Upper lobe of left lung (tissue), 4 donors: ENCODE results near the gene SPATA19.
"Not testable (repeated sequence)": the region's sequence is repeated elsewhere in the genome, so short reads cannot be mapped to it uniquely, and the experiment has no call there.

ENCODE experiments used
- EP300 ChIP-seq, 4 donors: sonication (generic); formaldehyde crosslinking; IDR thresholded peaks; one replicate each; pipeline ENCODE4 v1.5.1; 2017; ENCODE audit warnings: antibody characterized with exemption in 4 of 4, control low read depth in 2 of 4
- TF ChIP-seq, protein P1 (sequence below), 6 experiments: fragments of 450-650 bp in 4 of 6; fragments of 200-600 bp in 2 of 6; sonication (generic) in 2 of 6; IDR thresholded peaks; one replicate each; pipeline ENCODE4 v1.5.1; 2016 to 2019; ENCODE audit warnings: antibody characterized with exemption in 6 of 6

DNA sequence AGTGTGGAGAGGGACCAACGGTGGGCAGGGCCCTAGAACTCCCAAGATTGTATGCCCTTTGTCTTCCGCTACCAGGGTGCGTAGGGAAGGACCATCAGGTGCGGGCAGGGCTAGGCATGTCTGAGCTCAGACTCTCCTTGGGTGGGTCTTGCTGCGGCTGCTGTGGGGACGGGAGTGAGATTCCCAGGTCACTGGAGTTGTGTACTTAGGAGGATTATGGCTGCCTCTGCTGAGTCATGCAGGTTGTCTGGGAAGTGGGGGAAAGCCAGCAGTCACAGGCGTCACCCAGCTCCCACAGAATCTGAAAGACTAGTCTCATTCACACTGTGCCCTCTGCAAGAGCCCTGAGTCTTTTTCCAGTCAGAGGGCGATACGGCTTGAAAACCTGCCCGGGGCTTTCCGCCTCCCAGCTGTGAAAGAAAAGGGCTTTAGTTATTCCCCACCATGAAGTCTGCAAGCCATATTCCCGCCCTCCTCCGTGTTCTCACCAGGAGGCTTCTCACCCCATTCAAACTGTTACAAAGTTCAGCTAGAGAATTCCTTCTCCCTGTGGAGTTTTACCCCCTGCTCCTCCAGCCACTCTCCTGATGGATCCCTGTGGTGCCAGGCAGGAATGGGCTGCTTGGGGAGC lies 9.1 kb upstream of the SPATA19 start:
- TF ChIP-seq, protein P1, sequence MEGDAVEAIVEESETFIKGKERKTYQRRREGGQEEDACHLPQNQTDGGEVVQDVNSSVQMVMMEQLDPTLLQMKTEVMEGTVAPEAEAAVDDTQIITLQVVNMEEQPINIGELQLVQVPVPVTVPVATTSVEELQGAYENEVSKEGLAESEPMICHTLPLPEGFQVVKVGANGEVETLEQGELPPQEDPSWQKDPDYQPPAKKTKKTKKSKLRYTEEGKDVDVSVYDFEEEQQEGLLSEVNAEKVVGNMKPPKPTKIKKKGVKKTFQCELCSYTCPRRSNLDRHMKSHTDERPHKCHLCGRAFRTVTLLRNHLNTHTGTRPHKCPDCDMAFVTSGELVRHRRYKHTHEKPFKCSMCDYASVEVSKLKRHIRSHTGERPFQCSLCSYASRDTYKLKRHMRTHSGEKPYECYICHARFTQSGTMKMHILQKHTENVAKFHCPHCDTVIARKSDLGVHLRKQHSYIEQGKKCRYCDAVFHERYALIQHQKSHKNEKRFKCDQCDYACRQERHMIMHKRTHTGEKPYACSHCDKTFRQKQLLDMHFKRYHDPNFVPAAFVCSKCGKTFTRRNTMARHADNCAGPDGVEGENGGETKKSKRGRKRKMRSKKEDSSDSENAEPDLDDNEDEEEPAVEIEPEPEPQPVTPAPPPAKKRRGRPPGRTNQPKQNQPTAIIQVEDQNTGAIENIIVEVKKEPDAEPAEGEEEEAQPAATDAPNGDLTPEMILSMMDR (IDR thresholded peaks at IDR 0.05) = not testable (repeated sequence)
- TF ChIP-seq EP300 (IDR thresholded peaks at IDR 0.05) = not testable (repeated sequence)
